Esophagus muscularis mucosa (tissue), 4 donors: ENCODE data around the gene MRPL14. TPM values are rescaled to one million over a fixed set of nuclear protein-coding genes. Genes with fewer than 3 reads are reported as not detected.

ENCODE experiments used
- DNase-seq: peaks from one replicate; pipeline ENCODE4 v3.0.0-alpha.2; 2017; ENCODE audit errors: extremely low spot score
- H3K27ac ChIP-seq, 4 donors: fragments of 200-600 bp; sonication (generic); replicated peaks in 1 of 4; 1 replicate in 3 of 4; 2 replicates in 1 of 4; pipeline ENCODE4 v1.5.1; 2016 to 2019; ENCODE audit warnings: mild to moderate bottlenecking in 1 of 4
- H3K27me3 ChIP-seq, 4 donors: fragments of 200-600 bp; sonication (generic); one replicate each; pipeline versions ENCODE4 v1.5.1 to v1.6.0; 2016 to 2019
- H3K36me3 ChIP-seq, 4 donors: fragments of 200-600 bp; sonication (generic); one replicate each; pipeline ENCODE4 v1.5.1; 2016 to 2019
- H3K4me1 ChIP-seq, 4 donors: fragments of 200-600 bp; sonication (generic); one replicate each; pipeline ENCODE4 v1.5.1; 2016 to 2019
- H3K4me3 ChIP-seq, 4 donors: fragments of 200-600 bp; sonication (generic); 1 replicate in 2 of 4; 2 replicates in 2 of 4; pipeline ENCODE4 v1.5.1; 2016 to 2019; ENCODE audit warnings: mild to moderate bottlenecking in 4 of 4, moderate library complexity in 1 of 4
- H3K9me3 ChIP-seq, 4 donors: fragments of 200-600 bp; sonication (generic); 1 replicate in 3 of 4; 2 replicates in 1 of 4; pipeline ENCODE4 v1.5.1; 2016 to 2019
- CTCF ChIP-seq, 3 experiments: fragments of 200-600 bp in 2 of 3; fragments of 450-650 bp in 1 of 3; sonication (generic) in 2 of 3; IDR thresholded peaks; one replicate each; pipeline ENCODE4 v1.5.1; 2017 to 2019; ENCODE audit warnings: antibody characterized with exemption in 3 of 3, mild to moderate bottlenecking in 2 of 3, moderate library complexity in 1 of 3
- EP300 ChIP-seq: sonication (generic); formaldehyde crosslinking; IDR thresholded peaks from one replicate; pipeline ENCODE4 v1.6.1; 2017; ENCODE audit warnings: antibody characterized with exemption
- POLR2A ChIP-seq: fragments of 450-650 bp; IDR thresholded peaks from one replicate; pipeline ENCODE4 v1.6.1; 2017; ENCODE audit warnings: antibody characterized with exemption, moderate library complexity, mild to moderate bottlenecking, low read depth
- POLR2AphosphoS5 ChIP-seq, 2 donors: sonication (generic); formaldehyde crosslinking; IDR thresholded peaks; one replicate each; pipeline ENCODE4 v1.6.1; 2017; ENCODE audit warnings: antibody characterized with exemption in 2 of 2
- WGBS: methylation state at CpG from one replicate; pipeline ENCODE4 v1.1.5; 2018; 5-methylcytosine and 5-hydroxymethylcytosine counted together
- intact Hi-C: fragments of 100-400 bp; cut with DNase I; formaldehyde crosslinking; loops from one replicate; pipeline ENCODE4 v1.15.1; 2023
- total RNA-seq, 4 donors: library from RNA; depleted of rRNA; stranded (reverse); fragments of >200 nt; gene quantifications; one replicate each; pipeline versions ENCODE4 v1.1.0 to v1.2.1, GENCODE V29; 2016

Gene MRPL14
- total RNA-seq, 4 donors from 2014 or later, result 30.3 to 44.2 (median 41.1) TPM

GRCh38 chr6:44150317-44150917 lies 23.2 kb upstream of the MRPL14 start:
- Histone ChIP-seq H3K9me3 (no peaks in the 10 kb centered on the region), H3K27me3 (no peaks in the 10 kb centered on the region), H3K27ac (no peak overlapping the region), H3K36me3 (peaks cover 8 to 73% (median 53%) of the 10 kb centered on the region in 4 donors), H3K4me3 (no peak overlapping the region), H3K4me1 (peaks cover 4 to 7% (median 6%) of the 10 kb centered on the region in 4 donors)
- intact Hi-C loops, result no loop called here
- no peak for DNase-seq
- 87% methylated on average over 3 of the region's 3 CpGs for WGBS
- TF ChIP-seq CTCF (IDR thresholded peaks at IDR 0.05) (no peak), POLR2AphosphoS5 (IDR thresholded peaks at IDR 0.05) (no peak), EP300 (no peak), POLR2A (no peak)

GRCh38 chr6:44149369-44150012 lies 22.2 kb upstream of the MRPL14 start:
- Histone ChIP-seq H3K27ac (no peak overlapping the region), H3K27me3 (no peaks in the 10 kb centered on the region), H3K9me3 (no peaks in the 10 kb centered on the region), H3K36me3 (peaks cover 8 to 82% (median 59%) of the 10 kb centered on the region in 4 donors), H3K4me3 (no peak overlapping the region), H3K4me1 (peaks cover 4 to 7% (median 6%) of the 10 kb centered on the region in 4 donors)
- DNase-seq, result no peak
- TF ChIP-seq EP300 (no peak), POLR2A (no peak), CTCF (IDR thresholded peaks at IDR 0.05) (no peak), POLR2AphosphoS5 (IDR thresholded peaks at IDR 0.05) (no peak)
- WGBS, result 74% methylated on average over 6 of the region's 7 CpGs
- intact Hi-C loops, result no loop called here

GRCh38 chr6:44148306-44148705 lies 21.1 kb upstream of the MRPL14 start:
- DNase-seq, result no peak
- no peaks in the 10 kb centered on the region for H3K9me3 ChIP-seq
- H3K4me1 ChIP-seq, result peaks cover 4 to 7% (median 6%) of the 10 kb centered on the region in 4 donors
- no peak overlapping the region for H3K27ac ChIP-seq
- no peak for TF ChIP-seq POLR2AphosphoS5 (IDR thresholded peaks at IDR 0.05)
- TF ChIP-seq EP300, result no peak
- TF ChIP-seq POLR2A, result no peak
- TF ChIP-seq CTCF (IDR thresholded peaks at IDR 0.05), result no peak
- peaks cover 8 to 83% (median 64%) of the 10 kb centered on the region in 4 donors for H3K36me3 ChIP-seq
- WGBS, result 98% methylated on average over 5 of the region's 9 CpGs
- intact Hi-C loops, result no loop called here
- H3K4me3 ChIP-seq, result no peak overlapping the region
- no peaks in the 10 kb centered on the region for H3K27me3 ChIP-seq

- TF ChIP-seq CTCF (IDR thresholded peaks at IDR 0.05), result no peak
- no peak for TF ChIP-seq POLR2A
- no peak for TF ChIP-seq POLR2AphosphoS5 (IDR thresholded peaks at IDR 0.05)
- no peak for TF ChIP-seq EP300
- 83% methylated on average over 7 of the region's 7 CpGs for WGBS
- H3K27ac ChIP-seq, result no peak overlapping the region
- no peaks in the 10 kb centered on the region for H3K27me3 ChIP-seq
- H3K4me1 ChIP-seq, result peaks cover 4 to 7% (median 6%) of the 10 kb centered on the region in 4 donors
- peaks cover 9 to 86% (median 61%) of the 10 kb centered on the region in 4 donors for H3K36me3 ChIP-seq
- intact Hi-C loops, result no loop called here
- no peak for DNase-seq
- no peak overlapping the region for H3K4me3 ChIP-seq
- no peaks in the 10 kb centered on the region for H3K9me3 ChIP-seq
These were observed 20.0 kb upstream of the MRPL14 start for GRCh38 chr6:44147256-44147655.
